ENCODE data around the gene RNASE2. TPM values are rescaled to one million over a fixed set of nuclear protein-coding genes. Genes with fewer than 3 reads are reported as not detected.

The RNASE2 gene
- total RNA-seq, 1 donor from 2014 or later, result not detected

GRCh38 chr14:20989787-20990600 is 34.7 kb downstream of the RNASE2 start, which contains the start of gene METTL17:
Gene METTL17 (plus strand): TSS chr14:20989980. CDS start chr14:20990003, 23 bp downstream.
- peaks cover 33% of the 10 kb centered on the region for H3K4me1 Mint-ChIP-seq (ENCODE audit: low read depth, unreplicated experiment)
- H3K27ac Mint-ChIP-seq (ENCODE audit: unreplicated experiment), result peak within 1 kb of the TSS; percentile 78

GRCh38 chr14:20996521-20996920 is 41.2 kb downstream of the RNASE2 start:
- TF ChIP-seq CTCF (IDR thresholded peaks at IDR 0.05; ENCODE audit: insufficient read depth, low read depth, low read length) (no peak), EZH2 (IDR thresholded peaks at IDR 0.05; ENCODE audit: insufficient read depth, low read length) (no peak)
- Histone ChIP-seq H2AFZ (ENCODE audit: low read depth, low read length) (no peak overlapping the region), H3K4me2 (ENCODE audit: low read length) (no peak overlapping the region), H3K4me3 (ENCODE audit: insufficient read depth, low read depth, low read length) (no peak overlapping the region), H3K9me3 (ENCODE audit: insufficient read depth, low read depth, low read length) (no peaks in the 10 kb centered on the region), H4K20me1 (ENCODE audit: insufficient read depth, low read length) (peaks cover 10% of the 10 kb centered on the region), H3K36me3 (ENCODE audit: insufficient read depth, low read length) (peaks cover 36% of the 10 kb centered on the region), H3K27me3 (ENCODE audit: insufficient read depth, low read length) (no peaks in the 10 kb centered on the region), H3K9ac (ENCODE audit: low read length) (no peak overlapping the region), H3K4me1 (ENCODE audit: insufficient read depth, low read length) (peaks cover 7% of the 10 kb centered on the region), H3K79me2 (ENCODE audit: insufficient read depth, low read length) (peaks cover 9% of the 10 kb centered on the region), H3K27ac (ENCODE audit: low read depth, low read length) (no peak overlapping the region)
- Mint-ChIP-seq H3K4me1 (ENCODE audit: low read depth, unreplicated experiment) (peaks cover 14% of the 10 kb centered on the region), H3K4me3 (ENCODE audit: unreplicated experiment) (no peak overlapping the region), H3K27me3 (ENCODE audit: low read depth, unreplicated experiment) (no peaks in the 10 kb centered on the region), H3K27ac (ENCODE audit: unreplicated experiment) (no peak overlapping the region), H3K36me3 (ENCODE audit: low read depth, unreplicated experiment) (peaks cover 15% of the 10 kb centered on the region), H3K9me3 (ENCODE audit: unreplicated experiment) (no peaks in the 10 kb centered on the region)
- DNase-seq (ENCODE audit: low read depth) (no peak), FAIRE-seq (no peak)

More at GRCh38 chr14:20989787-20990600, 34.7 kb downstream of the RNASE2 start, which contains the start of gene METTL17:
- Histone ChIP-seq H3K27me3 (ENCODE audit: insufficient read depth, low read length) (no peaks in the 10 kb centered on the region), H3K4me1 (ENCODE audit: insufficient read depth, low read length) (peaks cover 23% of the 10 kb centered on the region), H4K20me1 (ENCODE audit: insufficient read depth, low read length) (peaks cover 18% of the 10 kb centered on the region), H3K9ac (ENCODE audit: low read length) (peak within 1 kb of the TSS; percentile 82), H3K4me3 (ENCODE audit: insufficient read depth, low read depth, low read length) (peak within 1 kb of the TSS; percentile 90), H3K9me3 (ENCODE audit: insufficient read depth, low read depth, low read length) (no peaks in the 10 kb centered on the region), H2AFZ (ENCODE audit: low read depth, low read length) (peak within 1 kb of the TSS; percentile 91), H3K27ac (ENCODE audit: low read depth, low read length) (peak within 1 kb of the TSS; percentile 72), H3K4me2 (ENCODE audit: low read length) (peak within 1 kb of the TSS; percentile 86), H3K36me3 (ENCODE audit: insufficient read depth, low read length) (peaks cover 24% of the 10 kb centered on the region), H3K79me2 (ENCODE audit: insufficient read depth, low read length) (peaks cover 27% of the 10 kb centered on the region)
- no peaks in the 10 kb centered on the region for H3K27me3 Mint-ChIP-seq (ENCODE audit: low read depth, unreplicated experiment)
- H3K9me3 Mint-ChIP-seq (ENCODE audit: unreplicated experiment), result no peaks in the 10 kb centered on the region
- H3K36me3 Mint-ChIP-seq (ENCODE audit: low read depth, unreplicated experiment), result peaks cover 6% of the 10 kb centered on the region
- peak; percentile 97 for DNase-seq (ENCODE audit: low read depth)
- no peak for TF ChIP-seq EZH2 (IDR thresholded peaks at IDR 0.05; ENCODE audit: insufficient read depth, low read length)
- peak; percentile 34 for TF ChIP-seq CTCF (IDR thresholded peaks at IDR 0.05; ENCODE audit: insufficient read depth, low read depth, low read length)
- no peak for FAIRE-seq
- H3K4me3 Mint-ChIP-seq (ENCODE audit: unreplicated experiment), result peak within 1 kb of the TSS; percentile 97

GRCh38 chr14:20997115-20997514 is 41.8 kb downstream of the RNASE2 start:
- Histone ChIP-seq H3K79me2 (ENCODE audit: insufficient read depth, low read length) (peaks cover 3% of the 10 kb centered on the region), H2AFZ (ENCODE audit: low read depth, low read length) (no peak overlapping the region), H3K9ac (ENCODE audit: low read length) (no peak overlapping the region), H3K27me3 (ENCODE audit: insufficient read depth, low read length) (no peaks in the 10 kb centered on the region), H3K4me2 (ENCODE audit: low read length) (no peak overlapping the region), H4K20me1 (ENCODE audit: insufficient read depth, low read length) (peaks cover 5% of the 10 kb centered on the region), H3K4me3 (ENCODE audit: insufficient read depth, low read depth, low read length) (no peak overlapping the region), H3K27ac (ENCODE audit: low read depth, low read length) (no peak overlapping the region), H3K4me1 (ENCODE audit: insufficient read depth, low read length) (peaks cover 7% of the 10 kb centered on the region), H3K36me3 (ENCODE audit: insufficient read depth, low read length) (peaks cover 36% of the 10 kb centered on the region), H3K9me3 (ENCODE audit: insufficient read depth, low read depth, low read length) (no peaks in the 10 kb centered on the region)
- no peak for TF ChIP-seq EZH2 (IDR thresholded peaks at IDR 0.05; ENCODE audit: insufficient read depth, low read length)
- Mint-ChIP-seq H3K36me3 (ENCODE audit: low read depth, unreplicated experiment) (peaks cover 15% of the 10 kb centered on the region), H3K27ac (ENCODE audit: unreplicated experiment) (no peak overlapping the region), H3K4me1 (ENCODE audit: low read depth, unreplicated experiment) (peaks cover 14% of the 10 kb centered on the region), H3K27me3 (ENCODE audit: low read depth, unreplicated experiment) (no peaks in the 10 kb centered on the region), H3K4me3 (ENCODE audit: unreplicated experiment) (no peak overlapping the region), H3K9me3 (ENCODE audit: unreplicated experiment) (no peaks in the 10 kb centered on the region)
- DNase-seq (ENCODE audit: low read depth), result no peak
- FAIRE-seq, result no peak
